ENCODE data around the gene TDO2.

The TDO2 gene

DNA sequence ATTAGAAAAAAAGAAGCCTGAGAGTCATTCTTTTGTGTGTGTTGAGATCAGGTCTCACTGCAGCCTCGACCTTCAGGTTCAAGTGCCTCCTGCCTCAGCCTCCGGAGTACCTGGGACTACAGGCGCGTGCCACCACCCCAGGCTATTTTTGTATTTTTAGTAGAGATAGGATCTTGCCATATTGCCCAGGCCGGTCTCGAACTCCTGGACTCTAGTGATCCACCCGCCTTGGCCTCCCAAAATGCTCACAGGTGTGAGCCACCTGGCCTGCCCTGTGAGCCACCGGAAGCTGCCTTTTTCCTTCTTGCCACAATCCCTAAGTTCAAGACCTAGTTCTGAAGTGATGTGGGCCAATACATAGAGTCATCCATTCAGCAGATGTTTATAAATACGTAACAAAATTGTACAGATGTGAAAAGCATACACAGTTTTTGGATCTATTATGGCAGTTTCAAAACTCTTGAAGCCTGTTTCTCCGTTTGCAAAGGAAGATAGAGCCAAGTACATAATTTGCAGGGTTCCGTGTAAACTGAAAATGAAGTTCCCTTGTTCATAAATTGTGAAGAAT, 50.7 kb downstream of the TDO2 start:
- peak overlapping the region; percentile 84 for H3K27ac ChIP-seq
- TF ChIP-seq ZFX (IDR thresholded peaks at IDR 0.05) (no peak), CTCF (conservative IDR thresholded peaks at IDR 0.05) (no peak)

GRCh38 chr4:155954939-155955338, 51.4 kb downstream of the TDO2 start:
- TF ChIP-seq CTCF (conservative IDR thresholded peaks at IDR 0.05) (no peak), ZFX (IDR thresholded peaks at IDR 0.05) (no peak)

GRCh38 chr4:155956461-155956860, 53.0 kb downstream of the TDO2 start:
- H3K27ac ChIP-seq, result no peak overlapping the region

More at GRCh38 chr4:155954939-155955338, 51.4 kb downstream of the TDO2 start:
- H3K27ac ChIP-seq, result no peak overlapping the region

DNA sequence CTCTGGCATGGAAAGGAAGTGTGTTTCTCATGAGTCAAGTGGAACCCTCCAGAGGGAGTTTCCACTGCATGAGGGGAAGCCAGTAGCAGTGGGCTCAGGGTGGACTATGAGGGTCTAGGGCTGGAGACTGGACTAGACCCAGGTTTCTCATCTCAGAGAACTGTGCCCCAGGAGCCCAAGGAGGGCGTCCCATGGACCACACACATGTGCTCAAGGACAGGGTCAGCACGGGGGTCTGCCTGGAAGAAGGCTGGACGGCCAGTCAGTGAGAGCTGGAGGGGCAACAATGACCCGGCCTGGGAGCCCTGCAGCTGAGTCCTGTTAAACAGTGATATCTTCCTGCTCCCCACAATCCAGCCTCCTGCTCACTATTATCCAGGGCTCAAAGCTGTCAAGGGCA, 55.9 kb downstream of the TDO2 start:
- H3K27ac ChIP-seq, result no peak overlapping the region
- TF ChIP-seq CTCF (conservative IDR thresholded peaks at IDR 0.05) (no peak), ZFX (IDR thresholded peaks at IDR 0.05) (no peak)

More at GRCh38 chr4:155956461-155956860, 53.0 kb downstream of the TDO2 start:
- TF ChIP-seq CTCF (conservative IDR thresholded peaks at IDR 0.05) (no peak), ZFX (IDR thresholded peaks at IDR 0.05) (no peak)

GRCh38 chr4:155960522-155960921, 57.0 kb downstream of the TDO2 start:
- TF ChIP-seq ZFX (IDR thresholded peaks at IDR 0.05) (no peak), CTCF (conservative IDR thresholded peaks at IDR 0.05) (no peak; the same call in 1 of the 2 replicates)
- H3K27ac ChIP-seq, result no peak overlapping the region

DNA sequence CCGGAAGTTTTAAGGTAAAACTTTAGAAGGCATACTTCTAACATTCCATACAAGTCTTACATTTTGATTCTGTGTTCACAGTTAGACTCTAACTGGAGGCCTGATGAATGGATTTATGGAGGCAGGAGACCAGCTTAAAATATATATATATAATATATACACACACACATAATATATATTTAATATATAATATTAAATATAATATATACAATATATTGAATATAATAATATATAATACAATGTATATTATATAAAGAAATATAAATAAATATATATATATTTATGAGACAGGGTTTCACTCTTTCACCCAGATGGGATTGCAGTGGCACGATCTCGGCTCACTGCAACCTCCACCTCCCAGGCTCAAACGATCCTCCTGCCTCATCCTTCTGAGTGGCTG, 58.1 kb downstream of the TDO2 start:
- TF ChIP-seq ZFX (IDR thresholded peaks at IDR 0.05) (no peak), CTCF (conservative IDR thresholded peaks at IDR 0.05) (no peak)
- H3K27ac ChIP-seq, result no peak overlapping the region

- TF ChIP-seq ZFX (IDR thresholded peaks at IDR 0.05) (no peak), CTCF (conservative IDR thresholded peaks at IDR 0.05) (no peak)
- no peak overlapping the region for H3K27ac ChIP-seq
Measured at GRCh38 chr4:155962767-155963166, 59.3 kb downstream of the TDO2 start.
